Tibial artery (tissue), 4 donors: ENCODE data around the gene ARMS2.

Experiments
- DNase-seq, 2 donors: peaks; one replicate each; pipeline ENCODE4 v3.0.0-alpha.2; 2019
- H3K27ac ChIP-seq, 2 donors: fragments of 200-600 bp; sonication (generic) in 1 of 2; 1 replicate in 1 of 2; 2 replicates in 1 of 2; pipeline ENCODE4 v1.5.1; 2018 to 2019; ENCODE audit warnings: mild to moderate bottlenecking in 1 of 2
- H3K27me3 ChIP-seq, 2 donors: fragments of 200-600 bp; sonication (generic) in 1 of 2; one replicate each; pipeline versions ENCODE4 v1.5.1 to v1.6.0; 2016 to 2019
- H3K36me3 ChIP-seq, 3 donors: fragments of 200-600 bp; sonication (generic) in 2 of 3; one replicate each; pipeline ENCODE4 v1.5.1; 2016 to 2019; ENCODE audit warnings: mild to moderate bottlenecking in 2 of 3
- H3K4me1 ChIP-seq, 4 donors: fragments of 200-600 bp; sonication (generic) in 2 of 4; 1 replicate in 3 of 4; 2 replicates in 1 of 4; pipeline ENCODE4 v1.5.1; 2016 to 2019
- H3K4me3 ChIP-seq, 2 donors: fragments of 200-600 bp; sonication (generic) in 1 of 2; 1 replicate in 1 of 2; 2 replicates in 1 of 2; pipeline ENCODE4 v1.5.1; 2018 to 2019; ENCODE audit warnings: mild to moderate bottlenecking in 2 of 2
- H3K9me3 ChIP-seq, 3 donors: fragments of 200-600 bp; sonication (generic) in 1 of 3; one replicate each; pipeline ENCODE4 v1.5.1; 2016 to 2019
- intact Hi-C: fragments of 100-400 bp; cut with DNase I; formaldehyde crosslinking; loops from one replicate; pipeline ENCODE4 v1.15.0; 2023; ENCODE audit warnings: low total_unique reads
- TF ChIP-seq, protein P1 (sequence below), 2 experiments: fragments of 200-600 bp in 1 of 2; fragments of 450-650 bp in 1 of 2; IDR thresholded peaks; one replicate each; pipeline ENCODE4 v1.5.1; 2017 to 2019; ENCODE audit warnings: antibody characterized with exemption in 2 of 2, mild to moderate bottlenecking in 1 of 2, moderate library complexity in 1 of 2

ARMS2 gene, protein sequence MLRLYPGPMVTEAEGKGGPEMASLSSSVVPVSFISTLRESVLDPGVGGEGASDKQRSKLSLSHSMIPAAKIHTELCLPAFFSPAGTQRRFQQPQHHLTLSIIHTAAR

DNA sequence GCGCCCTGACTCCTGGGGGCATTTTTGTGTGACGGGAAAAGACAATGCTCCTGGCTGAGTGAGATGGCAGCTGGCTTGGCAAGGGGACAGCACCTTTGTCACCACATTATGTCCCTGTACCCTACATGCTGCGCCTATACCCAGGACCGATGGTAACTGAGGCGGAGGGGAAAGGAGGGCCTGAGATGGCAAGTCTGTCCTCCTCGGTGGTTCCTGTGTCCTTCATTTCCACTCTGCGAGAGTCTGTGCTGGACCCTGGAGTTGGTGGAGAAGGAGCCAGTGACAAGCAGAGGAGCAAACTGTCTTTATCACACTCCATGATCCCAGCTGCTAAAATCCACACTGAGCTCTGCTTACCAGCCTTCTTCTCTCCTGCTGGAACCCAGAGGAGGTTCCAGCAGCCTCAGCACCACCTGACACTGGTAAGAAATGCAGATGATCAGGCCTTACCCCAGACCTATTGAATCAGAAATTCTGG lies at the start of gene ARMS2:
TSS of gene ARMS2 (plus strand) at position 51 of the 478 bp plus-strand sequence. CDS start at position 126, 75 bp downstream.
- Histone ChIP-seq H3K9me3 (no peaks in the 10 kb centered on the region), H3K27me3 (no peaks in the 10 kb centered on the region), H3K36me3 (no peaks in the 10 kb centered on the region), H3K4me1 (peaks cover 0 to 11% (median 1%) of the 10 kb centered on the region in 4 donors), H3K27ac (no peak within 1 kb of the TSS), H3K4me3 (no peak within 1 kb of the TSS)
- intact Hi-C loops: loop anchor here (10.0 kb wide), 1 partner anchor 110 kb away; the partner anchor contains the start of gene DMBT1
- no peak for DNase-seq
- TF ChIP-seq, protein P1, sequence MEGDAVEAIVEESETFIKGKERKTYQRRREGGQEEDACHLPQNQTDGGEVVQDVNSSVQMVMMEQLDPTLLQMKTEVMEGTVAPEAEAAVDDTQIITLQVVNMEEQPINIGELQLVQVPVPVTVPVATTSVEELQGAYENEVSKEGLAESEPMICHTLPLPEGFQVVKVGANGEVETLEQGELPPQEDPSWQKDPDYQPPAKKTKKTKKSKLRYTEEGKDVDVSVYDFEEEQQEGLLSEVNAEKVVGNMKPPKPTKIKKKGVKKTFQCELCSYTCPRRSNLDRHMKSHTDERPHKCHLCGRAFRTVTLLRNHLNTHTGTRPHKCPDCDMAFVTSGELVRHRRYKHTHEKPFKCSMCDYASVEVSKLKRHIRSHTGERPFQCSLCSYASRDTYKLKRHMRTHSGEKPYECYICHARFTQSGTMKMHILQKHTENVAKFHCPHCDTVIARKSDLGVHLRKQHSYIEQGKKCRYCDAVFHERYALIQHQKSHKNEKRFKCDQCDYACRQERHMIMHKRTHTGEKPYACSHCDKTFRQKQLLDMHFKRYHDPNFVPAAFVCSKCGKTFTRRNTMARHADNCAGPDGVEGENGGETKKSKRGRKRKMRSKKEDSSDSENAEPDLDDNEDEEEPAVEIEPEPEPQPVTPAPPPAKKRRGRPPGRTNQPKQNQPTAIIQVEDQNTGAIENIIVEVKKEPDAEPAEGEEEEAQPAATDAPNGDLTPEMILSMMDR (IDR thresholded peaks at IDR 0.05): no peak

DNA sequence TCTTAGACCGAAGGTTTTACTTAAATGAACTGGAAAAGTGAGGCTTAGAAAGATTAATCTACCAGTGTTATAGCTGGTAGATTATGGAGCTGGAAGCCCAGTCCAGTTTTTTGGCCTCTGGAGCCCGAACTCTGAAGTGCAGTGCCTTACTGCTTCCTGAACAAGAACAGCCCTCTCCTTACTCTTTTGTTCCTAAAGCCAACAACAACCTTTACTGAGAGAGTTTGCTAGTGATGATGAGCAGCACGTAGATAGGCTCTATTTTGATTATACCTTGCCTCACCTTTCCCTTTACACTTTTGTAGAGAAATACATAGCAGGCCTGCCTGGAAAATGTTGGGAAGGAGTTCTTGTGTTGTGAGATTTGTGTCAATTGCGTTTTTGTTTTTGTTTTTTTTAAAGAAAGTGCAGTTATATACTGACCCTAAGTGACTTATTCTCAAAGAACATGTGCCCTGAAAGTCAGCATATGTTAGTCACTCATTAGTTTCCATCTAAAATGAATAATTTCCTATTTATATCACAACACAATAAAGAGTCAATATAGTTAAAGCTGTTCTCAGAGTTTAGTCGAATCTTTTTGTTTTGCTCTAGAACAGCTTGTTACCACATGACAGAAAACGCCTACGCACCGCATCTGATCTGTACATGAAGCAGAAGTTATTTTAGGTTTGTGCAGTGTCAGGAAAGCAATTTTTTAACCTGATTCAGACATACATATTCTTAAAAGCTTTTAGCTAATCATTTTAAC lies 46.9 kb upstream of the ARMS2 start:
- TF ChIP-seq, protein P1 (IDR thresholded peaks at IDR 0.05): no peak
- Histone ChIP-seq H3K36me3 (peaks cover 11 to 35% (median 21%) of the 10 kb centered on the region in 3 donors), H3K27ac (no peak overlapping the region), H3K4me3 (no peak overlapping the region), H3K27me3 (no peaks in the 10 kb centered on the region), H3K9me3 (no peaks in the 10 kb centered on the region), H3K4me1 (peaks cover 0 to 8% (median 0%) of the 10 kb centered on the region in 4 donors)
- intact Hi-C loops: no loop called here
- DNase-seq: peak in 1 of 2 donors; percentile 24

DNA sequence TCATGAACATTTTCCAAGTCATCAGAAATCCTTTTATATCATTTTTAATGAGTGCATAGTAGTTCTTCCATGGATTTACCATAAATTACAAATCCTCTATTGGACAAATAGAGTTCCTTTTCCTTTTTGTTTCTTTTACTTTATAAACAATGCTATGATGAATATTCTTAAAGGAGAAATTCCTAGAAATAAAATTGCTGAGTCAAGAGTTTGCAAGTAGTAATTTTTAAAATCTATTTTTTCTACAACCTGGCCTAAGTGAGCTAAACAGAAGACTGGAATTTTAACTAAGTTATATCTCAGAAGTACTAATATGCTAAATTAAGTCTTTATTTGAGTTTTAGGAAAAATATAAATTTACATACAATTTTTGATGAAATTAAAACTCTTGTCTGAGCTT lies 41.1 kb upstream of the ARMS2 start:
- Histone ChIP-seq H3K27ac (no peak overlapping the region), H3K27me3 (no peaks in the 10 kb centered on the region), H3K36me3 (peaks cover 32 to 42% (median 35%) of the 10 kb centered on the region in 3 donors), H3K9me3 (no peaks in the 10 kb centered on the region), H3K4me3 (no peak overlapping the region), H3K4me1 (no peaks in the 10 kb centered on the region)
- TF ChIP-seq, protein P1 (IDR thresholded peaks at IDR 0.05): no peak
- intact Hi-C loops: no loop called here
- no peak for DNase-seq

DNA sequence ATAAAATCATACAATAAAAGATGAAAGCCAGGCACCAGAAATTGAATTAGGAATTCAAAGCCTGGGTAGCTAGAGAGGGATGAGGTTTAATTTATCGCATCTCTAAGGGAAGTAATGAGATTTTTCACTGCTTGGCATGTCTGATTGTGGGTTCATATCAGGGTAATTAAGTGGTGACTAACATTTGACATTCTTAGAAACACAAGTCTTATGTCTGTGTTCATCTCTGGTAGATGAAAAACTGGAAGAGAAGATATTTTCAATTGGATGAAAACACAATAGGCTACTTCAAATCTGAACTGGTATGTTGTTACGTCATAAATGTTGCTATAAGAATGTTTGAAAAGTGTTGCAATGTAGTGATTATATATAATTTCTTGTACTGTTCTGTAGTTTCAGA lies 36.8 kb upstream of the ARMS2 start:
- H3K27me3 ChIP-seq: no peaks in the 10 kb centered on the region
- no peak for DNase-seq
- intact Hi-C loops: no loop called here
- no peak overlapping the region for H3K4me3 ChIP-seq
- H3K36me3 ChIP-seq: peaks cover 29 to 39% (median 36%) of the 10 kb centered on the region in 3 donors
- TF ChIP-seq, protein P1 (IDR thresholded peaks at IDR 0.05): no peak
- peaks cover 0 to 25% (median 3%) of the 10 kb centered on the region in 4 donors for H3K4me1 ChIP-seq
- H3K27ac ChIP-seq: no peak overlapping the region
- H3K9me3 ChIP-seq: no peaks in the 10 kb centered on the region

DNA sequence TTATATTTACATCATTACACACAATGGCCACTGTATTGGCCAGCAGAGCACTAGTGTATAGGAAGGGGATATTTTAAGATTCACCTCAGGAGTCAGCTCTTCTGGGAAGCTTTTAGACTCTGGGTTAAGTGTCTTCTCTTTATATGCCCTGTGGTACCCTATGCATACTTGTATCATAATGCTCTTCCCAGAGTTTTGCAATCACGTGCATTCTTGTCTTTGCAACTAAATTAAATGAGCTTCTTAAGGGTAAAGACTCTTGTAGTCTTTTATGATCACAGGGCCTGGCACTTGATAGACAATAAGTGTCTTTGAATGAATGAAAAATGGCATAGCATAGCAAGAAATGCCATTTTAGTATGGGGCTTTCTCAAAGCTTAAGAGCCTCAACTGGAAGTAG lies 35.4 kb upstream of the ARMS2 start:
- intact Hi-C loops: no loop called here
- Histone ChIP-seq H3K9me3 (no peaks in the 10 kb centered on the region), H3K27ac (no peak overlapping the region), H3K27me3 (no peaks in the 10 kb centered on the region), H3K4me3 (no peak overlapping the region), H3K4me1 (peaks cover 0 to 25% (median 3%) of the 10 kb centered on the region in 4 donors), H3K36me3 (peaks cover 19 to 32% (median 25%) of the 10 kb centered on the region in 3 donors)
- no peak for DNase-seq
- TF ChIP-seq, protein P1 (IDR thresholded peaks at IDR 0.05): no peak
